OCI-LY1 (cell line): ENCODE measurements around the gene LTBP1.

ENCODE experiments used
- EZH2 ChIP-seq: fragments of 200-600 bp; sonication (generic), shearing (Covaris generic); IDR thresholded peaks from 2 replicates; pipeline ENCODE4 v1.8.0; 2017; ENCODE audit warnings: borderline replicate concordance, mixed run types, mild to moderate bottlenecking, antibody characterized with exemption, low read length, moderate library complexity, mixed read lengths
- TF ChIP-seq, protein P1 (sequence below): fragments of 200-600 bp; sonication (generic), shearing (Covaris generic); IDR thresholded peaks from 2 replicates; pipeline ENCODE4 v1.5.1; 2017; ENCODE audit warnings: mild to moderate bottlenecking, antibody characterized with exemption, low read length, moderate library complexity, mixed read lengths

DNA sequence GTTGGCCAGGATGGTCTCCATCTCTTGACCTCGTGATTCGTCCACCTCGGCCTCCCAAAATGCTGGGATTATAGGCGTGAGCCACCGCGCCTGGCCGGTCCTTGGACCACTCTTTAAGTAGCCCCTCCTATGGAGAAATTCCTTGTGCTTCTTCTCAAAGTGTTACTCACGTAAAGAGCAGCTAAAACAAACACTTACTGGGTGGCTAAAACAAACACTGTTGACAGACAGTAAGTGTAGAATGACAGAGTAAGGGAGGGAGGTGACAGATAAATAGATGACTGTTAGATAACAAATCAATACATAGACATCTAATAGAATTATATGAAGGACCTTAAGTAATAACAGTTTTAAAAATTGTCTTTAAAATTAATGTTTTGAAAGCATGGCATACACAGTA lies 488.8 kb downstream of the LTBP1 start:
- TF ChIP-seq, protein P1, sequence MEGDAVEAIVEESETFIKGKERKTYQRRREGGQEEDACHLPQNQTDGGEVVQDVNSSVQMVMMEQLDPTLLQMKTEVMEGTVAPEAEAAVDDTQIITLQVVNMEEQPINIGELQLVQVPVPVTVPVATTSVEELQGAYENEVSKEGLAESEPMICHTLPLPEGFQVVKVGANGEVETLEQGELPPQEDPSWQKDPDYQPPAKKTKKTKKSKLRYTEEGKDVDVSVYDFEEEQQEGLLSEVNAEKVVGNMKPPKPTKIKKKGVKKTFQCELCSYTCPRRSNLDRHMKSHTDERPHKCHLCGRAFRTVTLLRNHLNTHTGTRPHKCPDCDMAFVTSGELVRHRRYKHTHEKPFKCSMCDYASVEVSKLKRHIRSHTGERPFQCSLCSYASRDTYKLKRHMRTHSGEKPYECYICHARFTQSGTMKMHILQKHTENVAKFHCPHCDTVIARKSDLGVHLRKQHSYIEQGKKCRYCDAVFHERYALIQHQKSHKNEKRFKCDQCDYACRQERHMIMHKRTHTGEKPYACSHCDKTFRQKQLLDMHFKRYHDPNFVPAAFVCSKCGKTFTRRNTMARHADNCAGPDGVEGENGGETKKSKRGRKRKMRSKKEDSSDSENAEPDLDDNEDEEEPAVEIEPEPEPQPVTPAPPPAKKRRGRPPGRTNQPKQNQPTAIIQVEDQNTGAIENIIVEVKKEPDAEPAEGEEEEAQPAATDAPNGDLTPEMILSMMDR = no peak
- no peak for TF ChIP-seq EZH2
